GM19043 (cell line): ENCODE results near the gene GRID1.
"Not testable (repeated sequence)": the region's sequence is repeated elsewhere in the genome, so short reads cannot be mapped to it uniquely, and the experiment has no call there.

Experiments
- ATAC-seq: cut with Tn5 transposase; IDR thresholded peaks from one replicate; pipeline ENCODE4 v1.9.1; 2021; ENCODE audit warnings: low read depth; ENCODE audit not compliant: unreplicated experiment

Gene GRID1

DNA sequence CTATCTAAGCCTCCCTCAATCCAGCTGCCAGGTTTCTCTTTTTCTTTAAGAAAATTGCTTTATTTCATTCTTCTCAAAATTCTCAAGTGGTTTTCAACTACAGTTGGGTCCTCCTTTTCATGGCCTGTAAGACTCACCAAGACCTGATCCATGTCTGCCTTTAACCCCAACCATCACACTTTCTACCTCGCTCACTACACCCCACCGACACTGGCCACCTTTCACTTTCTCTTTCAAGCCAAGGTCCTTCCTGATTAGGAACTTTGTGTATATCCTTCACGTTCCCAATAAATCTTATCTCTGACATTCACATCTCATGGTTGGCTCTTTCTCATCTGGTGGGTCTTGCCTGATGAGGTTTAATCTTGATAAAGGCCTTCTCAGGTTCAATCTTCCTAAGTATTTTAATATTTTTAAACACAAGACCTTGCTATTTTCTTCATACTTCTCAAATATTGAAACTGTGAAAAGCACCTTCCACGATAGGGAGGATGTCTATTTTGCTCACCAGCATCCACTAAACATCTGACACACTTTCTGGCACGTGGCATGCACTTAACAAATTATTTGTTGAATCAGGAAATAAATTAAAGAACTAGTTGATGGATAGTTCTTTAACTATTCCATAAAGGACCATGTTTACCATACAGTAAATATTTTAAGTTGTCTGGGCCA lies 624.8 kb downstream of the GRID1 start:
- peak; percentile 87 for ATAC-seq

DNA sequence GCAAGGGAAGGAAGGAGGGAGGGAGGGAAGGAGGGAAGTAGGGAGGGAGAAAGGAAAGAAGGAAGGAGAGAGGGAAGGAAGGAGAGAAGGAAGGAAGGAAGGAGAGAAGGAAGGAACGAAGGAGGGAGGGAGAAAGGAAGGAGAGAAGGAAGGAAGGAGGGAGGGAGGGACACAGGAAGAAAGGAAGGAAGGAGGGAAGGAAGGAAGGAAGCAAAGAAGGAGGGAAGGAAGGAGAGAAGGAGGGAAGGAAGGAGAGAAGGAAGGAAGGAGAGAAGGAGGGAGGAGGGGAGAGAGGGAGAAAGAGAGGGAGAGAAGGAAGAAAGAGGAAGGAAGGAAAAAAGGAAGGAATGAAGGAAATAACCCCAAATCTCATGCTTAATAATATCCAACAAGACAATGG lies 630.6 kb downstream of the GRID1 start:
- no peak for ATAC-seq

DNA sequence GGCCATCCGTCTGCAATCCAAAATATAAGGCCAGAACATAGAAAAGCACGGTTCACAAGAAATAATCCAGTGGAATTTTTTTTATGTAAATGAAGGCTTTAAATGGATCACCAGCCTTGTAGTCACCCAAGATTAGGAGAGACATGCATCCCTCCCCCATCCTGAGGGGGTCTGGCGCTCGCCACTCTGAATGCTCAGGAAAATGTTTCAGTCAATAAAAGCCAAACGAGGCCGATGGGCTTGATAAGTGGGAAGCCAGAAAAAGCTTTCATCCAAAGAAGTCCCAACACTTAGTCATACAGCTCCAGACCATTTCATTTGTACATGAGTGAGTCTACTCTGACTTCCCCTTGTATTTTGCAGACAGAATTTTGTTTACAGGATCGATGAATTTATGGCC lies 631.8 kb downstream of the GRID1 start:
- ATAC-seq = no peak

DNA sequence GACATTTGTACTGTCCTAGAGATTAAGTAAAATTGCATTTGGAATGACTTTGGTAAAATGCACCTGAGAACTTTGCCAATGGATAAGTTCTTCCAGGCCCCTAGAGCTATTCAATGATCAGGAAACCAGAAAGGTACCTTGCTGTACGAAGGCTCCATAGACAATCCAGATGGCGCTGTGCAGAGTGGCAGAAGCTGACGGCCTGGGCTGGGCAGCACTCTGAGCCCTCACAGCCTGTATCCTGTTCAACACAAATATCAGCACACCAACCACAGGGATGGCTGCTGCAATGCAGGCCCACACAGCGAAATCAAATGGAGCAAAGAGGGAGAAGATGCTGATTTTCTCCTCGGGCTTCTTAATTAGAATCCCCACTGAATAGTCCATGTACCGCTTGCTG lies 642.4 kb downstream of the GRID1 start:
- ATAC-seq = no peak

DNA sequence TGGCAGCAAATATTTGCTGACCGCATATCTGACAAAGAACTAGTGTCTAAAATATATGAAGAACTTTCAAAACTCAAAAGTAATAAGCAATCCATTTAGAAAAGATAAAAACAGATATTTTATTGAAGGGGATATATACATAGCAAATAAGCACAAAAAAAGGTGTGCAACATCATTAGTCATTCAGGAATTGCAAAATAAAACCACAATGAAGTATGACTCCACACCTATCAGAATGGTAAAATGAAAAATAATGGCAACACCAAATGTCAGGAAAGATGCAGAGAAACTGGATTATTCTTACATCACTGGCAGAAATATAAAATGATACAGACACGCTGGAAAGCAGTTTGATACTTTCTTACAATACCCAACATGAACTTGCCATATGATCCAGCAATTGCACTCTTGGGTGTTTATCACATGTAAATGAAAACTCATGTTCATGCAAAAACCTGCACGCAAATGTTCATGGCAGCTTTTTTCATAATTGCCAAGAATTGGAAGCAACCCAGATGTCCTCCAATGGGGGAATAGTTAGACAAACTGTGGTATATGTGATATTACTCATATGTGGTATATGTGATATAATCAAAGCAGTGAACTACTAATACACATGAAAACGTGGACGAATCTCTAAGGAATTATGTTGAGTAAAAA lies 645.5 kb downstream of the GRID1 start:
- no peak for ATAC-seq

DNA sequence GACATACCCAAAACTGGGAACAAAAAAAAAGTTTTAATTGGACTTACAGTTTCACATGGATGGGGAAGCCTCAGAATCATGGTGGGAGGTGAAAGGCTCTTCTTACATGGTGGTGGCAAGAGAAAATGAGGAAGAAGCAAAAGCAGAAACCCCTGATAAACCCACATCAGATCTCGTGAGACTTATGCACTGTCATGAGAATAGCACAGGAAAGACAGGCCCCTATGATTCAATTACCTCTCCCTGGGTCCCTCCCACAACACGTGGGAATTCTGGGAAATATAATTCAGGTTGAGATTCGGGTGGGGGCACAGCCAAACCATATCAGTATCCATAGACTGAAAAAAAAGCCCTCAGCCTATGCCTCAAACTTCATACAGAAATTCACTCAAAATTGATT lies 647.2 kb downstream of the GRID1 start:
- ATAC-seq = no peak

DNA sequence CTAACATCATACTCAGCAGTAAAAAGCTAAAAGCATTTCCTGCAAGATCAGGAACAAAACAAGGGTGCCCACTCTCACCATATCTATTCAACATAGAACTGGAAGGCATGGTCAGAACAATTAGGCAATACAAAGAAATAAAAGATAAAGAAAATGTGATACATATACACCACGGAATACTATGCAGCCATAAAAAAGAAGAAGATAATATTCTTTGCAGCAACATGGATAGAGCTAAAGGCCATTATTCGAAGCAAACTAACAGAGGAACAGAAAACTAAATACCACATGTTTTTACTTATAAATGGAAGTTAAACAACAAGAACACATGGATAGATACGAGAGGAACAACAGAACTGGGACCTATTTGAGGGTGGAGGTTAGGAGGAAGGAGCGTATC lies 652.7 kb downstream of the GRID1 start:
- no peak for ATAC-seq

DNA sequence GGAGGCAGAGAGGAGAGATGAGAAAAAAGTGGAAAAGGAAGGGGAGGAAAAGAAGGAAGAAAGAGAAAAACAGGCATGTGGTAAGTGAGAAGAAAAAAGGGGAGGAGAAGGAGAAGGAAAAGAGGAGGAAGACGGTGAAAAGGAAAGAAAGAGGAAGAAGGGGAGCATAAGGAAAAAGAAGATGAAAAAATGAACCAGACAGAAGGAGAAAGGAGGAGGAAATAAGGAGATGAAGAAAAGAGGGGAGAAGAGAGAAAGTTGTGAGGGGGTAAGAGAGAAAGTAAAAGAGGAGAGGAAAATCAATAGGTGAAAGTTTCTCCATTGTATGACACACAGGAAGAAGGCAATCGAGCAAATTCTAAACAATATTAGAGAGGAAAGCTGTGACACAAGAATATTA lies 663.8 kb downstream of the GRID1 start:
- ATAC-seq = no peak

DNA sequence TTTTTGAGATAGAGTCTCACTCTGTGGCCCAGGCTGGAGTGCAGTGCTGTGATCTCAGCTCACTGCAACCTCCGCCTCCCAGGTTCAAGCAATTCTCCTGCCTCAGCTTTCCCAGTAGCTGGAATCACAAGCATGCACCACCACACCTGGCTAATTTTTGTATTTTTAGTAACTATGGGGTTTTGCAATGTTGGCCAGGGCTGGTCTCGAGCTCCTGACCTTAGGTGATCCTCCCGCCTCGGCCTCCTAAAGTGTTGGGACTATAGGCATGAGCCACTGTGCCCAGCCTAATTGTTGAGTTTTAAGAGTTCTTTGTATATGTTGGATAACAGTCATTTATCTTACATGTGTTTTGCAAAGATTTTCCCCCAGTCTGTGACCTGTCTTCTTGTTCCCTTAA lies 667.5 kb downstream of the GRID1 start:
- ATAC-seq = not testable (repeated sequence)

DNA sequence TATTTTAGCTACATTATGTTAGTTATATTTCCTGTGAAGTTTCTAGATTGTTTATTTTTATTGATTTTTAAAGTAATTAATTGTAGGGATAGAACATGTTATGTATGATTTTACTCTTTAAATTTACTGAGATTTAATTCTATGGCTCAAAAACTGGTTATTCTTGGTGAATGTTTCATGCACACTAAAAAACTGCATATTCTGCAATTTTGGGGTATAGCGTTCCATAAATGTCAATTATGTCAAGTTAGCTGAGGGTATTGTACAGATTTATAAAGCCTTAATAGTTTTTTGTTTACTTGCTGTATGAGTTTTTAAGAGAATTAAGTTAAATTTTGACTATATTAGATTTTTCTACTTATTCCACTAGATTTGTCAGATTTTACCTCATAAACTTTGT lies 669.7 kb downstream of the GRID1 start:
- ATAC-seq = no peak

DNA sequence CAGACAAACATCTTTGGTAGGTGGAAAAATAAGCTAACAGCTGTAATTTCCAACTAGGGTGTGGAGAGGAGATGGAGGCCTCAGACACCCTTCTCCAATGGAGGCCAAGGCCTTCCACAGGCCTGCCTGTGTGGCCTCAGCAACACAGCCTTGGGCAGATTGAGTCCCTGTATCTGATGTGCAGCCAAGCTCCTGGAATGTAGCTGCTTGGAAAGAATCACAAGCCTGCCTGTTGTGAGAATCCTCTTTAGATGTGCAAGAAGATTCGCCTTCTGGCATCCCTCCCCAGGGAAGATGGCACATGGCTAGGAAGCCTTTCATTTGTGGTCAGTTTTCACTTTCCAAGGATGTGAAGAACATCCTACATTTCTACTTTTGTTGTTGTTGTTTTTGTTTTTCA lies 684.0 kb downstream of the GRID1 start:
- ATAC-seq = no peak

DNA sequence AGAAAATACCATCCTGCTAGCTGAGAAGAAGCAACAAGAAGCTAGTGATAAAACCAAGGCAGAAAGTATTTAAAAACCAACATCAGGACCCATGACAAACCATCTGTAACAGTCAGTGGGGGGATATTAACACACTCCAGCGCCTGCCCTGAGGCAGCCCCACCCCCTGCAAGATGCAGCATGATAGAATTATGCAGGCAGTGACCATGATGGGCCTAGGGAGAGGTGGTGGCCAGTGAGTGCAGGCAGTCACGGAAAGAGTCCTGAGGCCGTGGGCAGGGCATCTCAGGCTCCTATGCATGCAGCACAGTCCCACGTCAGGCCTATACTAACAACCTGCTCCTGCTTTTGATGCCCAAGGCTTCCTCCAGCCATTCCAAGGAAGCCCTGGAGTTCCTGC lies 686.9 kb downstream of the GRID1 start:
- no peak for ATAC-seq

DNA sequence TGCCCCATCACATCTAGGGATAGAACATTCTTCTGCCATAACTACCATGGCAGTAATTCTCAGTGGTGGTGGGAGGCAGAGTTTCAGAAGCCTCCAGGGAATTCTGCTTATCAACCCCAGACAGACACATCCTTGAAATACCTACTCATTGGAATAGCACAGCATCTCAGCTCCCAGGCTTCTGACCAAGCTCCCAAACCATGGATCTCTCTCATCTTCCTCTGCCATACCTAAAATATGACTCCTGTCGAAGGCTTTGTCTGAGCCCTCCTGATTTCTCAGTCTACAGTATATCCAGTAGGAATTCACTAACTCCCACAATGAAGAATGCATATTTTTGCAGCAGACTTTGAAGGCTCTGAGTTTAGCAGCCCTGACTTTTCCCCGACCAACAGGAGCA lies 687.5 kb downstream of the GRID1 start:
- ATAC-seq = no peak

DNA sequence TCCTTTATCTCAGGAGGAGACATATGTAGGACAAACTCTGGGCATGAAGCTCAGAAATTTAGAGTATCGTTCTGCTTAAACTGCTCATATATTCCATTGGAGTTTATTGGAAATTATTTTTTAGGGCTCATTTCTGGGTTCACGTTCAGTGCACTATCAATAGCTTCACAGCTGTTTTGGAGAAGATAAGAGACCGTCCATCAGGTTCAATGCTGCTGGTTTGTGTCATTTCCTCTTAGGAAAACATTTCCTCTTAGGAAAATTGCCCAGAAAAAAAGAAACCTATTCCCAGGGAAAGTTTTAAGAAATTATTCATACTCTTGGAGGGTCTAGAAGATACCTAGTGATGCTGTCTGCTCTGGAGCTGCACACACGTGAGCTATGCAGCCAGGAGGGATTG lies 691.7 kb downstream of the GRID1 start:
- ATAC-seq = no peak

DNA sequence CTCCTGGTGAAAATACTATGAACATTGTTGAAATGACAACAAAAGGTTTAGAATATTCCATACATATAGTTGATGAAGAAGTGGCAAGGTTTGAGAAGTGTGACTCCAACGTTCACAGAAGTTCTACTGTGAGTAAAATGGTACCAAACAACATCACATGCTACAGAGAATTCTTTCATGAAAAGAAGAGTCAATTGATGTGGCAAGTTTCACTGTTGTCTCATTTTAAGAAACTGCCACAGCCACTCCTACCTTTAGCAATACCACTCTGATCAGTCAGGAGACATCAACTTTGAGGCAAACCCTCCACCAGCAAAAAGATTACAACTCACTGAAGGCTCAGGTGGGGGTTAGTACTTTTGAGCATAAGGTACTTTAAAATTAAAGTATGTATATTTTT lies 693.3 kb downstream of the GRID1 start:
- ATAC-seq = no peak

DNA sequence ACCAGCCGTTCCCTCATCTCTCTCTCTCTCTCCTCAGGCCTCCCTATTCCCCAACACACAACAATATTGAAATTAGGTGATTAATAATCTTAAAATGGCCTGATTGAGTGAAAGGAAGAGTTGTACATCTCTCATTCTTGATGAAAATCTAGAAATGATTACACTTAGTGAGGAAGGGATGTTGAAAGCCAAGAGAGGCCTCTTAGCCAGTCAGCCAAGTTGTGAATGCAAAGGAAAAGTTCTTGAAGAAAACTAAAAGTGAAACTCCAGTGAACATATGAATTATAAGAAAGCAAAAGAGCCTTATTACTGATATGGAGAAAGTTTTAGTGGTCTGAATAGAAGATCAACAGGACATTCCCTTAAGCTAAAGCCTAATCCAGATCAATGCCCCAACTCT lies 695.1 kb downstream of the GRID1 start:
- ATAC-seq = no peak

DNA sequence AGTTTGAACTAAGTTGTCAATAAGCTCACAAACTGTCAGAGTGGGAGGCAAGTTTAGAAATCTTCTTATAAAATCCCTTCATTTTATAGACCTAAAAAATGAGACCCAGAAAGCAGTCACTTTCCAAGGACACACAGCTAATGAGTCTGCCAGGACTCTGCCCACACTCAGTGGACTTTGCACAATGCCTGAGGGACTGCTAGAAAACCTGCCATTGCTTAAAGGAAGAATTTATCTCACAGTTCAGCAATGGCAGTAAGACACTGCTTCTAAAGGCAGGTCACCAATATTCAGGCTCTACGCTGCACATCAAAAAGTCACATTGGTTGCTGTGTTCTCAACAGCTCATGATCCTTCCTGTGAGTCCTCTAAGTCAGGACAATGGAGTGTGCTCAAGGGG lies 698.1 kb downstream of the GRID1 start:
- no peak for ATAC-seq

DNA sequence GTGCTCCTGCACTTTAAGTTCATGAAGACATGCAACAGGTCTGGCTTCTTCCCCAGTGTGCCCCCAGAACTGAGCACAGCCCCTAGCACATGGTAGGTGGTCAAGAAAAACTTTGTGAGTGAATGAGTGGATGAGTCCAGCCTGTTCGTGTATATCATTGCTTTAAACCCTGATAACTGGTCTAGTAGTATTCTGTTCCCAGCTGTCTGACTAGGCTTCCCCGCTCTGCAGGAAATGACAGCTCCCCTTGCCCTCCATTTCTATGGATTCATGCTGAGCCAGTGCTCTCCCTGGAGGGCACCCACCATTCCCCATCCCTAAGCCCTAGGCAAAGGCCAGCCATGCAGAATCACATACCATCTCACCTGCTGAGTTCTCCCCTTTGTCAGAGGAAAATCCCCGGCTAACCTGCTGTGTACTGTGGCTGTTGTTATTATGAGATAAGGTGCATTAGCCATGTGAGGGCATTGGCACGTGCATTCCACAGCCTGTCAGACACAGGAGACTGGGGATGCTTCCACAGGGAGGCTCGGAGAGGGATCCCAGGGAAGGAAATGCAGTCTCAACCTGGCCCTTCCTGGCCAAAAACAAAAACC lies 698.9 kb downstream of the GRID1 start:
- ATAC-seq = no peak

DNA sequence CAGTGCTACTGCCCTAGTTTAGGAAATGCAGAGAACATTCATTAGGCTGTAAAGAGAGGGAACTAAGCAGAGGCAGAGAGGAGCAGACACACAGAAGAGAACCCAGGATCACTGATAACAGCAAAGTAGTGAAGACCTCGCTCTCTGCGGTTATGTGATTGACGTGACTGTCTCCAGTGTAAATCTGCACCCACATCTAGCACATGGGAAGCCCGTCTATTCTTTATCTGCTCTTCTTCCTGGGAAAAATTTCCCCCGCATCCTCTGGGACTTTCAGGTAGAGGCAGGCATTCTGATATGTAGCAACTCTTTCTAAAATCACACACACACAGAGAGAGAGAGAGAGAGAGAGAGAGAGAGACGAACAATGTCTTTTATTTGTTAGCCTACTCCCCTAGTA lies 699.6 kb downstream of the GRID1 start:
- ATAC-seq = no peak

DNA sequence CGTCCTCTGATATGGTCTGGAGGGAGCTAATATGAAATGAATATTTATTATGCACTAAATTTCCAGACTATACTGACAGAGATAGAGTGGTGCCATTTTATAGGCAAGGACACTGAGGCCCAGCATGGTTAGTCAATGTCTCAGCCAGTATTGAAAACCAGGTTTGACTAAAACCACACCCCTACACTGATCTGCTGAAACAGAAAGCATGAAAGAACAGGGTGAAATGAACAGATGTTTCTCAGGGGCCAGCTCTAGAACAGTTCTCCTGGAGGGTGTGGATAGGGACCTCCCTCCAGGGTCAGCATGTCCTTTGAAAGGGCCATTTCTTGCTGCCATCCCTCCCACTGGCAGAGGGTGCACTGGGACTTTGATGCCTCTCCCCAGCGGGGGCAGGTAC lies 700.5 kb downstream of the GRID1 start:
- no peak for ATAC-seq

DNA sequence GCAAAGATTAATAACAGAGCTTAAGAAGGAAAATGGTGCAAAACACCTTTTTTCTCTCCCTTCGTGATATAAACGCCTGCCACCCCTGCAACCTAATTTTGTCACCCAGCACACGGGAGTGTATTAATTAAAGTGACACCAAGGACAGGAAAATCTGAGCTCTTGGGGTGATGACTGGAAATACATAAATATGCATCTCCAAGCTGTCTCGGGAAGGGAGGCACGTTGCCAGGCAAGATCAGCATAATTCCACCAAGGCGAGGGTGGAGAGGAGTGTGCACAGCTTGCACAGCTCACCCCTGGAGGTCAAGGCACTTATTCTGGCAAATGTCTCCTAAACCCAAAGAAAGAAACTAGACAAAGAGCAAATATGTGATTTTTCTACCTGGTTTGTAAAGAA lies 700.9 kb downstream of the GRID1 start:
- no peak for ATAC-seq

DNA sequence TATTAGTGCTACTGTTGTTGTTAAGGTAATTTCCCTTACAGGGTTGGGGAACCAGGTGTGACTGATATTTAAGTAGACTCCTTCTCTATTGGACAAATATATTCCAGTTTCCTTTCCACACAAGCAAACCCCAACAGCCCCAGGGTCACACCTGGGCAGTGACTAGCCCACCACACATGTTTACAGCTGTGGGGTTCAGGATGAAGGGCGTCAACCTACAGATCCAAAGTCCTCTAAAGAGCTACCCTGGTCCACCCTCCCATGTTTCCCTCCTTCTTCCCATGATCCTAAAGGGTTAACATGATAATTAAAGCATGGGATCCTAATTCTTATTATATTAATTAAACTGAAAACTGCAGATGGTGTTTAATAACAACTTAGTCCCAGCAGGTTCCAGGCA lies 701.5 kb downstream of the GRID1 start:
- ATAC-seq = no peak
